ENCODE results near the gene MINDY2.

DNA sequence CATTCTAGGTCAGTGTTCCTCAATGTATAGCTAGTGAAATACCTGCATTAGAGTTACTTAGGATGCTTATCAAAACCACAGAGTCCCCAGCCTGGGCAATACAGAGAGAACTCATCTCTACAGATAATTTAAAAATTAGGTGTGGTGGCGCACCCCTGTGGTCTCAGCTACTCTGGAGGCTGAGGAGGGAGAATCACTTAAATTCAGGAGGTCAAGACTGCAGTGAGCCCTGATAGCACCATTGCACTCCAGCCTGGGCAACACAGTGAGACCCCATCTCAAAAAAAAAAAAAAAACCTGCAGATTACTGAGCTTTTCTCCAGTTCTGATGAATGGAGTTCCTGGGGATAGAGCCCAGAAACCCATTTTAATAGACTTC lies 10.1 kb upstream of the MINDY2 start:
- TF ChIP-seq CTCF (conservative IDR thresholded peaks at IDR 0.05 in 1 of 2, IDR thresholded peaks at IDR 0.05 in 1 of 2; ENCODE audit: extremely low read depth in 1 of 2, insufficient read depth in 1 of 2, low read depth in 1 of 2, low read length in 2 of 2) (no peak), EZH2 (IDR thresholded peaks at IDR 0.05; ENCODE audit: borderline replicate concordance, low read length) (no peak)
